Superior temporal gyrus (tissue), 1 donor: ENCODE data around the gene SORD.
"Not testable (repeated sequence)": the region's sequence is repeated elsewhere in the genome, so short reads cannot be mapped to it uniquely, and the experiment has no call there.

Source experiments
- DNase-seq: peaks from one replicate; pipeline ENCODE4 v3.0.0-alpha.2; 2016; ENCODE audit errors: extremely low spot score

SORD gene

DNA sequence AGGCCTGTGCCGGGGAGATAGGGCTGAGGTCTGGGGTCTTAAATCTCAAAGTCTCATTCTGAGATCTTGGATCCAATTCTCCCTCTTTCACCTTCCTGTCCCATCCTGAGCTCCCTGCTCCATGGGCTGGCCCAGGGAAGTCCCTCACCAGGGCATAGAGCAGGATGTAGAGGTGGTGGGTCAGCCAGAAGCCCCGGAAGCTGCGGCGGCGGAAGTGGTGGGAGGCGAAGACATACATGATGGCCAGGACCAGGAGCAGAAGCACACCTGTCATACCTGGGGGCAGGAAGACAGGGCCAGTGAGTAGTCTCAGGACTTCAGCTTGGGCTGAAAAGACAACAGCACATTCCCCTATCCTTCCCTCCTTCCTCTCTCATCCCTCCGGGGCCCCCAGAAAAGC lies 74.5 kb downstream of the SORD start:
- DNase-seq: no peak

DNA sequence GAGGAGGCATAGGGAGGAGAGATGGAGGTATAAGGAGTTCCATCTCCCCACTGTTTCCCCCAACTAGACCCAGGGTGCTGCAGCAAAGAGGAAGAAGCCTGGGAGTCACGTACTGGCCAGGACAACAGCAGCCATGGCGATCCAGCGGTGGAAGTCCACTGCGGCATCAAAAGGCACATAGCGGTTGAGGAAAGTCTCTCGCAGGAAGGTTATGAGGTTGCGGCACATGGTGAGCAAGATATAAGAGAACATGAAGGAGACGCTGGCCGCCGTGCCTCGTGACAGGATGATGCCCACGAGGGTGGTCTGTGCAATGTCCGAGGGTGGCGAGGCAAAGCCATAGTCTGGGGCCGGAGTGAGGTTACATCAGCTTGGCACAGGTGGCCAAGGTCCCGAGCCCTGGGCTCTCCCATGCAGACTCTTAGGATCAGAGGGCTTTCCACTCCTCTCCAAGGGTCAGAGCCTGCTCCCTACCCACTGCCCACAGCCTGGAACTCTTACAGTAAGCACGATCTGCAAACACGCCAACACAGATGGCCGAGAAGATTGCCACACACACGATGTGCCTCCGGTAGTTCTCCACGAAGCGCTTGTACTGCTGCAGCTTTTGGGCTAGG lies 76.7 kb downstream of the SORD start:
- no peak for DNase-seq

GRCh38 chr15:45100884-45101625 lies 78.1 kb downstream of the SORD start:
- no peak for DNase-seq

DNA sequence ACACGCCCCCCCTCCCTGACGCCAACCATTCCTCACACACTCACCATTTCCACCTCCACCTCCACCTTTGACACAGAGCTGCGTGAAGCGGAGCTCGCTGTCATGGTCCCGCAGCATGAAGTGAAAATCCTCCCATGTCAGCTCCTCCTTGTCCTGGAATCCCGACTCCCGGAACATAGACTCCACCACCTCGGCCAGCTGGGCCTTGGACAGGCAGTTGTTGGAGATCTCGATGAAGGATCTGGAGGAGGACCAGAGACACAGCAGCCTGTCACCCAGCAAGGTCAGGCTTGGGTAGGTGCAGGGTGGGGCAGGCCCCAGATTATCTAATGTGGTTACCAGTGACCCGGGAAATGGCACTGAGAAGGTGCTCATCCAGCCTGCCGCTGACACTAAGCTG lies 78.8 kb downstream of the SORD start:
- DNase-seq: no peak

GRCh38 chr15:45102226-45102625 lies 79.2 kb downstream of the SORD start:
- DNase-seq: no peak

- not testable (repeated sequence) for DNase-seq
These were observed 81.2 kb downstream of the SORD start for GRCh38 chr15:45104170-45104569.

DNA sequence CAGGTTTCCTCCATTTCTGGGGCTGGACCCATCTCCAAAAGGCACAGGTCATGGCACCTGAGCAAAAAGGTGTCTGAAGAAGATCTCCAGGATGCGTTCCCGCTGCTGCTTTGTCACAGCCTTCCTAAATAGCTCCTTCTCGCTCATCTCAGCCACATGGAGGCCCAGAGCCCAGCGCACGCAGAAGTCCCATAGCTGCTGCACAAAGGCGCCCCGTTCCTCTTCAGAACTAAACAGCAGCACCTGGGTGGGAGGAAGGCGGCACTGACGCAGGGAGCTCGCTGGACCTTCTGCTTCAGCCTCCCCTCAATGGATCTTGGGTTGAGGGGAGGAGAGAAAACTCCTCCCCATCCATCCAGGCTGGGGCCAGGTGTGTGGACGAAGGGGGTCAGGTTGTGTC lies 82.6 kb downstream of the SORD start:
- no peak for DNase-seq

GRCh38 chr15:45106002-45106790 lies 83.2 kb downstream of the SORD start:
- no peak for DNase-seq

GRCh38 chr15:45107941-45108630 lies 85.1 kb downstream of the SORD start:
- DNase-seq: no peak

DNA sequence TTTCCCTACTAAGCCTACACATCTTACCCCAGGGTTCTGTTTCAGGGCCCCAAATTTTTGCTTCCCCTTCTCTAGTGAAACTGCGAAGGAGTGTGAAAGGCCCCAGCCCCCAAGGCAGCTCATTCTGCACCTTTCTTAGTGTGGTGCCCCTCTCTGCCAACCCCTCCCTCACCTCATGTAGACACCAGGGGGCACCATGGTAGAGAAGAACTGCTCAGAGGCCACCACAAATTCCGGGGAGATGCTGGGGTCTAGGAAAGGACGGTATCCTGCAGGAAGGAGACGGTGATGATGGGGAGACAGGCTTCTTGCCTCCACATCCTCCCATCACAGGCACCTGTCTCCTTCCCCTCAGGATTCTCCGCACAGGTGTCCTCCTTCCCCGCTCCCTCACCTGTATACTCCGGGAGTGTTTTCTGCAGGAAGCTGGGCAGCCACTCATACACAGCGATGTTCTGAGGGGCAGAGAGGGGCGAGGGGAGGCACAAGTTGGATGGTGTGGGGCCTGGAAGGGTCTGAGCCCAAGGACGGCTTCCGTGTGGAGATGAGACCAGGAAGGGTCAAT lies 87.3 kb downstream of the SORD start:
- DNase-seq: no peak

- no peak for DNase-seq
These were observed 88.6 kb downstream of the SORD start for GRCh38 chr15:45111390-45112142.

DNA sequence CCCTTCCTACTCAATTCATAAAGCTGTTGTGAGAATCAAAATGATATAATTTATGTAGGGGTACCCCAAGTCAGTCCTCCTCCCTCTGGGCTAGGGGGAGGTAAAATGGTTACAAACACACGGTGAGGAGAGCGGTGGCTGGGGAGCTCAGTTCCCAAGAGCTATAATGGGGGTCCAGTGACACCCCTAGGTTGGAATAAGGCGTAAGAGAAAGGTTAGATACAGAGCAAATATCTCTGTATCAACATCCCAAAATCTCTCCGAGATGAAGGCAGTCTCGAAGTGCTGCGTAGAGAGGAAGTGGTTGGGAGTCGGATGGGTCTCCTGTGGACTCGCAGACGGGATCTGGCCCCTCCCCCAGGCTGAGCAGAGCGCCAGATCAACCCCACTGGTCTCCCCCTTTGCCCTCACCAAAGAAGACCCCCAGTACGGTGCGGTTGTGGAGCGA lies 89.2 kb downstream of the SORD start:
- DNase-seq: no peak

GRCh38 chr15:45112591-45113379 lies 89.8 kb downstream of the SORD start:
- DNase-seq: no peak

- no peak for DNase-seq
These were observed 90.5 kb downstream of the SORD start for GRCh38 chr15:45113380-45113990.

- DNase-seq: no peak
These were observed 91.2 kb downstream of the SORD start, which contains the start of the genes DUOX2 and DUOXA2 for GRCh38 chr15:45114076-45114750. Gene DUOX2, minus strand, starts transcription at chr15:45114172. Its CDS starts 761 bp downstream, at chr15:45113411. Gene DUOXA2, plus strand, starts transcription at chr15:45114326. Its CDS starts 280 bp downstream, at chr15:45114606.

DNA sequence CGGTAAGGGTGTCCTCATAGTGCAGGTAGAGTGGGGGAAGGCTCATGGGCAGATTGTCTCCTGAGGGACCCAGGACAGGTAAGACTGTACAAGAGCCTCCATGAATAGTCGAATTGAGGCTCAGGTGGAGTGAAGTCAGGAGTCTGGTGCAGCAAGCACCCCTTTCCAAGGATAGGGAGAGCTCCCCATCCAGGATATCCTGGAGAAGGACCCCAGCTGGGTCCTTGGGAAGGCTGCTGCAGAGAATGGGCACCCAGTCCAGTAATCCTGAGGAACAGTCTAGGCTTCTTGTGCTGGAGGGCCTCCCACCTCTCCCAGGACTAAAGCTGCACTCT lies 91.7 kb downstream of the SORD start:
- no peak for DNase-seq

DNA sequence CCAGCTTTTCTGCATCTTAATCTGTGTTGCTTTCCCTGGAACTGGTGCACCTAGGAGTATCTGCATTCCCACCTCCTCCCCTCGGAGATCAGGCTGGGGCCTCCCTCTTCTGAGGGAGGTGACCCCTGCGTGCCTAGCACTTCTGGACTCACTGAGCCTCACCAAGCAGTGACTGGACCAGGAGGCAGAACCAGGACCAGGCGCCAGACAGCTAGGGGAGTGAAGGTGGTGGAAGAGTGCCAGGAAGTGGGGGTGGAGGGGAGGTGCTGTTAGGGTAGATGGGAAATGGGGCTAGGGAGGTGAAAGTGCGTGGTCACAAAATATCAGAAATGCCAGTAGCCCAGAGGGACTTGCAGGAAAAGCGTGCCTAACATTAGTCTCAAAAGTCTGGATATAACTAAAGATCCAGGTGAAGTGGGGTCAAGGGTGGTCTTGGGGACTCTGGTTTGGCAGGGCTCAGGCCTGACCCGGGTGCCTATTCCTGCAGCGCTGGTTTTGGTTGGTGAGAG lies 92.4 kb downstream of the SORD start:
- no peak for DNase-seq

GRCh38 chr15:45116006-45116481 lies 93.0 kb downstream of the SORD start:
- no peak for DNase-seq
